ENCODE data around the gene ZFHX3. TPM values are rescaled to one million over a fixed set of nuclear protein-coding genes. Genes with fewer than 3 reads are reported as not detected.

Gene ZFHX3
- total and polyA plus RNA-seq, 9 of the 15 experiments (the other 6 are each of a cell fraction or from before 2014, with no cell fraction given) = 0.01 to 0.23 (median 0.06) TPM; not detected in 4

DNA sequence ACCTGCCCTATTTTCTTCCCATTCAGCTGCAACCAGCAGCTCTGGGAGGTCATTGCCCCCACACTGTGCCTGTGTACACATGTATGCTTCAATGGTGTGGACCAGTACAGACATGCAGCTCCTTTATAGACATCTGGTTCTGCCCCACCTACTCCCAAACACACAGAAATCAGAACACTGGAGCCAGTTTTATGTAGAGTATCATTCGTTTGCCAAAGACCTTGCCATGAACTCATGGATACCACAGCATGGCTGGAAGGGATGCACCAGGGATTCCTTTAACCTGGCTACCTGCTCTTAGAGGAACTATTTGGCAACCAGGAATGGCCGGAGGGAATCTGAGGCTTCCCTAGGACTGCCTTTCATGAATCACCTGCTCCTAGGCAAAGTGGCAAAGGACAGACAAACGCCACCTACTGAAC is 60.4 kb downstream of the ZFHX3 start (continued):
- TF ChIP-seq, protein P1, sequence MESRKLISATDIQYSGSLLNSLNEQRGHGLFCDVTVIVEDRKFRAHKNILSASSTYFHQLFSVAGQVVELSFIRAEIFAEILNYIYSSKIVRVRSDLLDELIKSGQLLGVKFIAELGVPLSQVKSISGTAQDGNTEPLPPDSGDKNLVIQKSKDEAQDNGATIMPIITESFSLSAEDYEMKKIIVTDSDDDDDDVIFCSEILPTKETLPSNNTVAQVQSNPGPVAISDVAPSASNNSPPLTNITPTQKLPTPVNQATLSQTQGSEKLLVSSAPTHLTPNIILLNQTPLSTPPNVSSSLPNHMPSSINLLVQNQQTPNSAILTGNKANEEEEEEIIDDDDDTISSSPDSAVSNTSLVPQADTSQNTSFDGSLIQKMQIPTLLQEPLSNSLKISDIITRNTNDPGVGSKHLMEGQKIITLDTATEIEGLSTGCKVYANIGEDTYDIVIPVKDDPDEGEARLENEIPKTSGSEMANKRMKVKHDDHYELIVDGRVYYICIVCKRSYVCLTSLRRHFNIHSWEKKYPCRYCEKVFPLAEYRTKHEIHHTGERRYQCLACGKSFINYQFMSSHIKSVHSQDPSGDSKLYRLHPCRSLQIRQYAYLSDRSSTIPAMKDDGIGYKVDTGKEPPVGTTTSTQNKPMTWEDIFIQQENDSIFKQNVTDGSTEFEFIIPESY (CRISPR knock-in tag; IDR thresholded peaks at IDR 0.05) = no peak
- TF ChIP-seq, protein P2, sequence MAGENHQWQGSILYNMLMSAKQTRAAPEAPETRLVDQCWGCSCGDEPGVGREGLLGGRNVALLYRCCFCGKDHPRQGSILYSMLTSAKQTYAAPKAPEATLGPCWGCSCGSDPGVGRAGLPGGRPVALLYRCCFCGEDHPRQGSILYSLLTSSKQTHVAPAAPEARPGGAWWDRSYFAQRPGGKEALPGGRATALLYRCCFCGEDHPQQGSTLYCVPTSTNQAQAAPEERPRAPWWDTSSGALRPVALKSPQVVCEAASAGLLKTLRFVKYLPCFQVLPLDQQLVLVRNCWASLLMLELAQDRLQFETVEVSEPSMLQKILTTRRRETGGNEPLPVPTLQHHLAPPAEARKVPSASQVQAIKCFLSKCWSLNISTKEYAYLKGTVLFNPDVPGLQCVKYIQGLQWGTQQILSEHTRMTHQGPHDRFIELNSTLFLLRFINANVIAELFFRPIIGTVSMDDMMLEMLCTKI (IDR thresholded peaks at IDR 0.05; ENCODE audit: partially characterized antibody) = no peak
- TF ChIP-seq CBFA2T2 (conservative IDR thresholded peaks at IDR 0.05) = no peak
- TF ChIP-seq ZNF707 (CRISPR knock-in tag; conservative IDR thresholded peaks at IDR 0.05) = no peak
- TF ChIP-seq PTTG1 (tag; IDR thresholded peaks at IDR 0.05; ENCODE audit: low read depth) = no peak
- TF ChIP-seq TBP (optimal IDR thresholded peaks at IDR 0.05; ENCODE audit: low read depth, low read length) = no peak
- TF ChIP-seq, protein P3, sequence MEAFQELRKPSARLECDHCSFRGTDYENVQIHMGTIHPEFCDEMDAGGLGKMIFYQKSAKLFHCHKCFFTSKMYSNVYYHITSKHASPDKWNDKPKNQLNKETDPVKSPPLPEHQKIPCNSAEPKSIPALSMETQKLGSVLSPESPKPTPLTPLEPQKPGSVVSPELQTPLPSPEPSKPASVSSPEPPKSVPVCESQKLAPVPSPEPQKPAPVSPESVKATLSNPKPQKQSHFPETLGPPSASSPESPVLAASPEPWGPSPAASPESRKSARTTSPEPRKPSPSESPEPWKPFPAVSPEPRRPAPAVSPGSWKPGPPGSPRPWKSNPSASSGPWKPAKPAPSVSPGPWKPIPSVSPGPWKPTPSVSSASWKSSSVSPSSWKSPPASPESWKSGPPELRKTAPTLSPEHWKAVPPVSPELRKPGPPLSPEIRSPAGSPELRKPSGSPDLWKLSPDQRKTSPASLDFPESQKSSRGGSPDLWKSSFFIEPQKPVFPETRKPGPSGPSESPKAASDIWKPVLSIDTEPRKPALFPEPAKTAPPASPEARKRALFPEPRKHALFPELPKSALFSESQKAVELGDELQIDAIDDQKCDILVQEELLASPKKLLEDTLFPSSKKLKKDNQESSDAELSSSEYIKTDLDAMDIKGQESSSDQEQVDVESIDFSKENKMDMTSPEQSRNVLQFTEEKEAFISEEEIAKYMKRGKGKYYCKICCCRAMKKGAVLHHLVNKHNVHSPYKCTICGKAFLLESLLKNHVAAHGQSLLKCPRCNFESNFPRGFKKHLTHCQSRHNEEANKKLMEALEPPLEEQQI (IDR thresholded peaks at IDR 0.05) = no peak

Measured in K562 (cell line).